Liver (tissue), 9 donors: ENCODE measurements around the gene CISD2. TPM values are rescaled to one million over a fixed set of nuclear protein-coding genes. Genes with fewer than 3 reads are reported as not detected.
"Not testable (repeated sequence)": the region's sequence is repeated elsewhere in the genome, so short reads cannot be mapped to it uniquely, and the experiment has no call there.

ENCODE experiments used
- DNase-seq: peaks from one replicate; pipeline ENCODE4 v3.0.0-alpha.2; 2017; ENCODE audit warnings: low spot score
- H3K27ac ChIP-seq, 2 donors: one replicate each; pipeline ENCODE4 v1.7.0; 2013; ENCODE audit warnings: inconsistent platforms in 2 of 2, low read length in 2 of 2, control low read depth in 1 of 2, low read depth in 1 of 2, mild to moderate bottlenecking in 1 of 2
- H3K27me3 ChIP-seq, 4 donors: one replicate each; pipeline versions ENCODE4 v1.6.1 to v1.7.0; 2013; ENCODE audit warnings: low read length in 3 of 4, inconsistent platforms in 1 of 4, mild to moderate bottlenecking in 1 of 4, moderate library complexity in 1 of 4; ENCODE audit not compliant: control insufficient read depth in 4 of 4, insufficient read depth in 4 of 4
- H3K36me3 ChIP-seq, 4 donors: one replicate each; pipeline versions ENCODE4 v1.6.1 to v1.7.0; 2013; ENCODE audit warnings: low read length in 3 of 4, mild to moderate bottlenecking in 3 of 4, low read depth in 1 of 4, moderate library complexity in 1 of 4; ENCODE audit not compliant: control insufficient read depth in 4 of 4, insufficient read depth in 3 of 4
- H3K4me1 ChIP-seq, 4 donors: one replicate each; pipeline versions ENCODE4 v1.6.1 to v1.7.0; 2013; ENCODE audit warnings: low read length in 3 of 4, mild to moderate bottlenecking in 3 of 4, moderate library complexity in 1 of 4; ENCODE audit not compliant: control insufficient read depth in 4 of 4, insufficient read depth in 4 of 4
- H3K4me3 ChIP-seq, 3 donors: one replicate each; pipeline versions ENCODE4 v1.6.1 to v1.7.0; 2013; ENCODE audit warnings: low read length in 3 of 3, control low read depth in 1 of 3, low read depth in 1 of 3, mild to moderate bottlenecking in 1 of 3
- H3K9ac ChIP-seq, 2 donors: one replicate each; pipeline ENCODE4 v1.7.0; 2013; ENCODE audit warnings: low read length in 2 of 2, mild to moderate bottlenecking in 2 of 2, moderate library complexity in 2 of 2, control low read depth in 1 of 2, low read depth in 1 of 2
- H3K9me3 ChIP-seq, 4 donors: one replicate each; pipeline versions ENCODE4 v1.6.1 to v1.7.0; 2013; ENCODE audit warnings: low read length in 3 of 4; ENCODE audit not compliant: control insufficient read depth in 4 of 4
- ATF3 ChIP-seq: IDR thresholded peaks from 2 replicates; pipeline ENCODE4 v1.6.1; 2016; ENCODE audit warnings: antibody characterized with exemption
- CTCF ChIP-seq: fragments of 150-350 bp; IDR thresholded peaks from 2 replicates; pipeline ENCODE4 v1.5.1; 2017; ENCODE audit warnings: improper control_type of control experiment, low read depth, low read length; ENCODE audit not compliant: missing input control
- EGR1 ChIP-seq, 2 donors: IDR thresholded peaks; 2 replicates each; pipeline ENCODE4 v1.6.1; 2016 to 2018; ENCODE audit warnings: antibody characterized with exemption in 2 of 2, low read depth in 2 of 2
- FOXA1 ChIP-seq: IDR thresholded peaks from 2 replicates; pipeline ENCODE4 v1.6.1; 2016; ENCODE audit warnings: antibody characterized with exemption
- FOXA2 ChIP-seq: IDR thresholded peaks from 2 replicates; pipeline ENCODE4 v1.6.1; 2016; ENCODE audit warnings: antibody characterized with exemption
- GABPA ChIP-seq, 2 donors: IDR thresholded peaks in 1 of 2; conservative IDR thresholded peaks in 1 of 2; 2 replicates each; pipeline ENCODE4 v1.6.1; 2016; ENCODE audit warnings: antibody characterized with exemption in 2 of 2, mild to moderate bottlenecking in 1 of 2, moderate library complexity in 1 of 2
- HNF4A ChIP-seq, 2 donors: conservative IDR thresholded peaks; 2 replicates each; pipeline ENCODE4 v1.6.1; 2016; ENCODE audit warnings: antibody characterized with exemption in 2 of 2, mild to moderate bottlenecking in 2 of 2
- HNF4G ChIP-seq: IDR thresholded peaks from 2 replicates; pipeline ENCODE4 v1.6.1; 2016; ENCODE audit warnings: antibody characterized with exemption
- JUND ChIP-seq, 2 donors: IDR thresholded peaks; 2 replicates each; pipeline ENCODE4 v1.6.1; 2016; ENCODE audit warnings: antibody characterized with exemption in 2 of 2
- MAX ChIP-seq: IDR thresholded peaks from 2 replicates; pipeline ENCODE4 v1.6.1; 2016; ENCODE audit warnings: antibody characterized with exemption
- NR2F2 ChIP-seq: IDR thresholded peaks from 2 replicates; pipeline ENCODE4 v1.6.1; 2016; ENCODE audit warnings: antibody characterized with exemption
- RAD21 ChIP-seq, 2 donors: IDR thresholded peaks; 2 replicates each; pipeline ENCODE4 v1.6.1; 2016; ENCODE audit warnings: antibody characterized with exemption in 2 of 2, mild to moderate bottlenecking in 2 of 2
- REST ChIP-seq: IDR thresholded peaks from 2 replicates; pipeline ENCODE4 v1.6.1; 2016; ENCODE audit warnings: antibody characterized with exemption, mild to moderate bottlenecking
- RXRA ChIP-seq, 2 donors: IDR thresholded peaks; 2 replicates each; pipeline ENCODE4 v1.6.1; 2017 to 2018; ENCODE audit warnings: antibody characterized with exemption in 2 of 2, mild to moderate bottlenecking in 1 of 2
- SP1 ChIP-seq: IDR thresholded peaks from 2 replicates; pipeline ENCODE4 v1.6.1; 2018; ENCODE audit warnings: antibody characterized with exemption, mild to moderate bottlenecking
- TAF1 ChIP-seq: conservative IDR thresholded peaks from 2 replicates; pipeline ENCODE4 v1.6.1; 2016; ENCODE audit warnings: antibody characterized with exemption, mild to moderate bottlenecking
- YY1 ChIP-seq: IDR thresholded peaks from 2 replicates; pipeline ENCODE4 v1.6.1; 2016; ENCODE audit warnings: antibody characterized with exemption, mild to moderate bottlenecking
- ZBTB33 ChIP-seq: IDR thresholded peaks from 2 replicates; pipeline ENCODE4 v1.6.1; 2016; ENCODE audit warnings: antibody characterized with exemption
- WGBS: extraction: QIAGEN DNeasy Blood & Tissue Kit; methylation state at CpG from one replicate; pipeline ENCODE4 v1.1.7; 2013; 5-methylcytosine and 5-hydroxymethylcytosine counted together
- polyA plus RNA-seq, 2 donors: library from polyadenylated mRNA; stranded (reverse) in 1 of 2; unstranded in 1 of 2; fragments of 200-250 nt in 1 of 2; fragments of >200 nt in 1 of 2; fragmentation: Nextera tagmentation in 1 of 2; extraction: Ambion mirVana in 1 of 2; gene quantifications; one replicate each; pipeline versions ENCODE4 v1.2.1 to v1.2.3, GENCODE V29; 2013 to 2015
- total RNA-seq, 2 donors: library from RNA; depleted of rRNA; stranded (reverse); fragments of >200 nt; gene quantifications; one replicate each; pipeline ENCODE4 v1.2.3, GENCODE V29; 2014
- donor health status: healthy.
- donor health status: healthy.
- donor health status: healthy.
- donor health status: healthy.
- donor health status: healthy.

The CISD2 gene
- total and polyA plus RNA-seq, 4 donors, result 31.5 to 83.2 (median 54.9) TPM

GRCh38 chr4:102918859-102919258 lies 50.1 kb downstream of the CISD2 start:
- H3K27me3 ChIP-seq, result no peaks in the 10 kb centered on the region
- 91% methylated on average over 3 of the region's 3 CpGs for WGBS
- H3K9me3 ChIP-seq, result peaks cover 0 to 7% (median under 1%) of the 10 kb centered on the region in 4 donors
- H3K4me3 ChIP-seq, result no peak overlapping the region
- H3K36me3 ChIP-seq, result no peaks in the 10 kb centered on the region
- no peaks in the 10 kb centered on the region for H3K4me1 ChIP-seq
- no peak for TF ChIP-seq FOXA1
- no peak for TF ChIP-seq NR2F2
- no peak for TF ChIP-seq YY1
- TF ChIP-seq ZBTB33, result no peak
- TF ChIP-seq MAX, result no peak
- no peak for TF ChIP-seq REST
- TF ChIP-seq EGR1 (IDR thresholded peaks at IDR 0.05; ENCODE audit: low read depth in 2 of 2), result no peak
- no peak for TF ChIP-seq ATF3
- TF ChIP-seq JUND (IDR thresholded peaks at IDR 0.05), result no peak
- no peak for TF ChIP-seq HNF4G
- TF ChIP-seq RAD21 (IDR thresholded peaks at IDR 0.05), result no peak
- TF ChIP-seq HNF4A (conservative IDR thresholded peaks at IDR 0.05), result no peak
- TF ChIP-seq SP1, result no peak
- no peak for TF ChIP-seq GABPA (IDR thresholded peaks at IDR 0.05 in 1 of 2, conservative IDR thresholded peaks at IDR 0.05 in 1 of 2)
- TF ChIP-seq RXRA (IDR thresholded peaks at IDR 0.05), result no peak
- no peak for TF ChIP-seq TAF1
- TF ChIP-seq CTCF, result no peak
- TF ChIP-seq FOXA2, result no peak
- DNase-seq, result no peak
- H3K9ac ChIP-seq, result no peak overlapping the region
- no peak overlapping the region for H3K27ac ChIP-seq

- H3K4me1 ChIP-seq, H3K4me3 ChIP-seq, H3K9ac ChIP-seq, DNase-seq, H3K9me3 ChIP-seq, H3K27ac ChIP-seq, H3K36me3 ChIP-seq, H3K27me3 ChIP-seq: not testable (repeated sequence)
- 79% methylated on average over 8 of the region's 8 CpGs for WGBS
These were observed 50.9 kb downstream of the CISD2 start for GRCh38 chr4:102919697-102920096.
